Coronary artery (tissue), 2 donors: ENCODE measurements around the gene WSCD2.

Source experiments
- DNase-seq: peaks from one replicate; pipeline ENCODE4 v3.0.0-alpha.2; 2017; ENCODE audit warnings: low spot score
- H3K27ac ChIP-seq, 2 donors: fragments of 200-600 bp; sonication (generic); one replicate each; pipeline ENCODE4 v1.5.1; 2016 to 2019
- H3K4me3 ChIP-seq: fragments of 200-600 bp; sonication (generic); 2 replicates; pipeline ENCODE4 v1.5.1; 2016; ENCODE audit warnings: mild to moderate bottlenecking, moderate library complexity
- TF ChIP-seq, protein P1 (sequence below): fragments of 200-600 bp; sonication (generic); IDR thresholded peaks from one replicate; pipeline ENCODE4 v1.5.1; 2019; ENCODE audit warnings: antibody characterized with exemption

WSCD2 gene

DNA sequence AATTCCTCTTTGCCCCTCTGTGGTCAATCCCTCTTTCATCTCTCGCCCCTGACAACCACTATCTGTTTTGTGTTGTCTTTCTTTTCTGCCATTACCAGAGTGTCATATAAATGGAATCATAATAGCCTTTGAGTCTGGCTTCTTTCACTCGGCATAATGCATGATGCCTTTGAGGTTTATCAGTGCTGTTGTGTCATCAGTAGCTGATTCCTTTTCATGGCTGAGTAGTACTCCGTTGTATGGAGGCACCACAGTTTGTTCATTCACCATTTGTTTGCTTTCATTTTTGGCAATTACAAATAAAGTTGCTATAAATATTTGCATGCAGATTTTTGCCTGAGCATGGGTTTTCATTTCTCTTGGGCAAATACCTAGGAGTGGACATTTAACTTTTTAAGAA is 47.2 kb downstream of the WSCD2 start:
- DNase-seq = no peak
- Histone ChIP-seq H3K27ac (no peak overlapping the region), H3K4me3 (no peak overlapping the region)
- TF ChIP-seq, protein P1, sequence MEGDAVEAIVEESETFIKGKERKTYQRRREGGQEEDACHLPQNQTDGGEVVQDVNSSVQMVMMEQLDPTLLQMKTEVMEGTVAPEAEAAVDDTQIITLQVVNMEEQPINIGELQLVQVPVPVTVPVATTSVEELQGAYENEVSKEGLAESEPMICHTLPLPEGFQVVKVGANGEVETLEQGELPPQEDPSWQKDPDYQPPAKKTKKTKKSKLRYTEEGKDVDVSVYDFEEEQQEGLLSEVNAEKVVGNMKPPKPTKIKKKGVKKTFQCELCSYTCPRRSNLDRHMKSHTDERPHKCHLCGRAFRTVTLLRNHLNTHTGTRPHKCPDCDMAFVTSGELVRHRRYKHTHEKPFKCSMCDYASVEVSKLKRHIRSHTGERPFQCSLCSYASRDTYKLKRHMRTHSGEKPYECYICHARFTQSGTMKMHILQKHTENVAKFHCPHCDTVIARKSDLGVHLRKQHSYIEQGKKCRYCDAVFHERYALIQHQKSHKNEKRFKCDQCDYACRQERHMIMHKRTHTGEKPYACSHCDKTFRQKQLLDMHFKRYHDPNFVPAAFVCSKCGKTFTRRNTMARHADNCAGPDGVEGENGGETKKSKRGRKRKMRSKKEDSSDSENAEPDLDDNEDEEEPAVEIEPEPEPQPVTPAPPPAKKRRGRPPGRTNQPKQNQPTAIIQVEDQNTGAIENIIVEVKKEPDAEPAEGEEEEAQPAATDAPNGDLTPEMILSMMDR = no peak

DNA sequence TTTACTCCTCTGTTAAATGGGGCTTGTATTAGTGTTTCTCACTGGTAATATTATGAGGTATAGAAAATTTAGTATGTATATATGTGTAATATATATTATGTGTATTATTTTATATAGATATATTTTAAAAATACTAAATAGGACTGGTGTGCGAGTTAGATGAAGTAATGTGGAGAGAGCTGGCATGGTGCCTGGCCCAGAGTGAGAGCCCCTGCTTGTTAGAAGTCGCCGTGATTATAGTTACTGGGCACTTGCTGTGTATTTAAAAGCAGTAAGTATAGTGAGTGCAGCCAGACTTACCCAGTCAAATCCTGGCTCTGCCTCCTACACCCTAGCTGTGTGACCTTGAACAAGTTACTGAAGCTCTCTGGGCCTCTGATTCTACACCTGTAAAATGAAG is 48.0 kb downstream of the WSCD2 start:
- H3K4me3 ChIP-seq = no peak overlapping the region
- DNase-seq = no peak
- H3K27ac ChIP-seq = no peak overlapping the region
- TF ChIP-seq, protein P1 = no peak

DNA sequence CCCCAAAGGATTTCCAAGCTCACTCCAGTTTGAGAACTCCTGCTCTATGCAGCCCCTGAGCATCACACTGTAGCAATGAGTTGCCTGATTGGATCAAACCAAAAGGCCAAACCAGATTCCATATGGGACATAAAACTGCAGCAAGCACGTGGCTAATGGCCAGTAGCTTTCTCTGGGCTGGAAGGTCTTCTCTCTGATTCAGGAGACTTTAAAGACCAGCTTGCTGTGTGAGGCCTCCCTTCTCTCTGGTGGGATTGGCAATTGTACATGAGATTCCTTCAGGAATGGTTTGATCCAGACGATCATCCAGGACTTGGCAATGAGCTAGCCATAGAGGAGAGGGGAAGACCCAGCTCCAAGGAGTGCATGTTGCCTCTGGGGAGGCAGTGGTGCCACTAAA is 50.2 kb downstream of the WSCD2 start:
- H3K27ac ChIP-seq = no peak overlapping the region
- no peak for DNase-seq

GRCh38 chr12:108180255-108181094 is 51.4 kb downstream of the WSCD2 start:
- Histone ChIP-seq H3K4me3 (no peak overlapping the region), H3K27ac (no peak overlapping the region)
- TF ChIP-seq, protein P1 = no peak
- no peak for DNase-seq

More for the DNA sequence above, 50.2 kb downstream of the WSCD2 start:
- no peak overlapping the region for H3K4me3 ChIP-seq
- TF ChIP-seq, protein P1 = no peak

GRCh38 chr12:108181095-108181454 is 52.0 kb downstream of the WSCD2 start:
- Histone ChIP-seq H3K4me3 (no peak overlapping the region), H3K27ac (no peak overlapping the region)
- no peak for DNase-seq
- TF ChIP-seq, protein P1 = no peak

- no peak for DNase-seq
- no peak overlapping the region for H3K27ac ChIP-seq
- TF ChIP-seq, protein P1 = no peak
- H3K4me3 ChIP-seq = no peak overlapping the region
These were observed 53.0 kb downstream of the WSCD2 start for GRCh38 chr12:108182096-108182495.

DNA sequence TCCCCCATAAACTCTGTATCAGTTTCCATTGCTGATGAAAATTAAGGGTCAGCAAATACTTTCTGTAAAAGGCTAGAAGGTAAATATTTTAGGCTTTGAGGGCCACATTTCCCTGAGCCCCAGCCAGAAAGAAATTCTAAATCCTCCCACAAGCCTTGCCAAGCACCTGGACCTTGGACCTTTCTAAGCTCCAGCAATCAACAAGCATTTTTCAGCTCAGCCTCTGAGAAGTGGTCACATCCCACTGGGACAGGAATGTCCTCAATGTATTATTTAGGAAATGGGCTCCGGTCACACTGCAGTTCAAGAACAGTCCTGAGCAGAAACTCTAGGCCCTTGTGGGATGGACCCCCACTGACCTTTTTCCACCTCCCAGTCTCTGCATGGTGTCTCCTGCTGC is 55.9 kb downstream of the WSCD2 start:
- no peak overlapping the region for H3K27ac ChIP-seq
- no peak for DNase-seq
- no peak overlapping the region for H3K4me3 ChIP-seq
- TF ChIP-seq, protein P1 = no peak
